MM.1S (cell line): ENCODE results near the gene STX8.

Experiments
- DNase-seq: peaks from one replicate; pipeline ENCODE4 v3.0.0-alpha.2; 2015
- H2AFZ ChIP-seq: fragments of 300-600 bp; sonication (generic); 2 replicates; pipeline ENCODE4 v1.6.0; 2016; ENCODE audit warnings: antibody characterized with exemption, low read length
- H3F3A ChIP-seq: fragments of 300-600 bp; sonication (generic); 2 replicates; pipeline ENCODE4 v1.6.1; 2016; ENCODE audit warnings: mild to moderate bottlenecking, antibody characterized with exemption, low read length, moderate library complexity, mixed read lengths; ENCODE audit not compliant: insufficient read depth
- H3K27ac ChIP-seq: fragments of 300-600 bp; sonication (generic); 2 replicates; pipeline ENCODE4 v1.5.1; 2016; ENCODE audit warnings: mild to moderate bottlenecking, low read length
- H3K27me3 ChIP-seq: fragments of 300-600 bp; sonication (generic); replicated peaks from 2 replicates; pipeline ENCODE4 v1.6.0; 2016; ENCODE audit warnings: low read length; ENCODE audit not compliant: insufficient read depth
- H3K36me3 ChIP-seq: fragments of 300-600 bp; sonication (generic); replicated peaks from 2 replicates; pipeline ENCODE4 v1.6.1; 2016; ENCODE audit warnings: mild to moderate bottlenecking, low read length, mixed read lengths; ENCODE audit not compliant: insufficient read depth
- H3K4me1 ChIP-seq: fragments of 300-600 bp; sonication (generic); 2 replicates; pipeline ENCODE4 v1.6.1; 2016; ENCODE audit warnings: low read length, mixed read lengths
- H3K4me2 ChIP-seq: fragments of 300-600 bp; sonication (generic); 2 replicates; pipeline ENCODE4 v1.6.0; 2016; ENCODE audit warnings: low read depth, low read length
- H3K4me3 ChIP-seq: fragments of 300-600 bp; sonication (generic); 2 replicates; pipeline ENCODE4 v1.5.1; 2016; ENCODE audit warnings: low read length, mixed read lengths
- H3K79me2 ChIP-seq: fragments of 300-600 bp; sonication (generic); 2 replicates; pipeline ENCODE4 v1.6.1; 2016; ENCODE audit warnings: mixed run types, low read length, mixed read lengths
- H3K9ac ChIP-seq: fragments of 300-600 bp; sonication (generic); 2 replicates; pipeline ENCODE4 v1.6.1; 2016; ENCODE audit warnings: low read length, mixed read lengths
- H3K9me2 ChIP-seq: fragments of 300-600 bp; sonication (generic); replicated peaks from 2 replicates; pipeline ENCODE4 v1.6.1; 2016; ENCODE audit warnings: mild to moderate bottlenecking, low read length, mixed read lengths; ENCODE audit not compliant: insufficient read depth
- H3K9me3 ChIP-seq: fragments of 300-600 bp; sonication (generic); replicated peaks from 2 replicates; pipeline ENCODE4 v1.6.1; 2016; ENCODE audit warnings: mild to moderate bottlenecking, low read length, mixed read lengths; ENCODE audit not compliant: insufficient read depth
- H4K20me1 ChIP-seq: fragments of 300-600 bp; sonication (generic); 2 replicates; pipeline ENCODE4 v1.6.1; 2016; ENCODE audit warnings: mild to moderate bottlenecking, low read length, moderate library complexity, mixed read lengths; ENCODE audit not compliant: insufficient read depth
- CTCF ChIP-seq: fragments of 300-600 bp; sonication (generic); IDR thresholded peaks from 2 replicates; pipeline ENCODE4 v1.5.1; 2016; ENCODE audit warnings: antibody characterized with exemption, low read length, mixed read lengths
- EZH2 ChIP-seq: fragments of 300-600 bp; sonication (generic); optimal IDR thresholded peaks from 2 replicates; pipeline ENCODE3; 2017; ENCODE audit warnings: low read depth, mild to moderate bottlenecking, antibody characterized with exemption, low read length, mixed read lengths
- EZH2phosphoT487 ChIP-seq: fragments of 300-600 bp; sonication (generic); IDR thresholded peaks from 2 replicates; pipeline ENCODE4 v1.6.1; 2018; ENCODE audit warnings: antibody characterized with exemption, low read length

The STX8 gene

GRCh38 chr17:9241774-9242496 lies 333.7 kb downstream of the STX8 start:
- Histone ChIP-seq H3K4me1 (no peaks in the 10 kb centered on the region), H4K20me1 (no peaks in the 10 kb centered on the region), H3K9ac (no peak overlapping the region), H3K79me2 (no peaks in the 10 kb centered on the region), H3F3A (no peaks in the 10 kb centered on the region), H3K4me2 (no peak overlapping the region), H3K27me3 (no peaks in the 10 kb centered on the region), H3K27ac (no peak overlapping the region), H3K4me3 (no peak overlapping the region), H3K9me2 (no peaks in the 10 kb centered on the region), H3K9me3 (no peaks in the 10 kb centered on the region), H3K36me3 (no peaks in the 10 kb centered on the region), H2AFZ (no peak overlapping the region)
- no peak for DNase-seq
- no peak for TF ChIP-seq EZH2phosphoT487
- TF ChIP-seq CTCF = no peak
- no peak for TF ChIP-seq EZH2

- no peaks in the 10 kb centered on the region for H3K27me3 ChIP-seq
- no peak for TF ChIP-seq CTCF
- TF ChIP-seq EZH2 = no peak
- no peak for TF ChIP-seq EZH2phosphoT487
- H3K79me2 ChIP-seq = no peaks in the 10 kb centered on the region
- no peaks in the 10 kb centered on the region for H3K9me3 ChIP-seq
- H3F3A ChIP-seq = no peaks in the 10 kb centered on the region
- no peak for DNase-seq
- no peaks in the 10 kb centered on the region for H3K9me2 ChIP-seq
- no peak overlapping the region for H2AFZ ChIP-seq
- no peaks in the 10 kb centered on the region for H4K20me1 ChIP-seq
- H3K4me1 ChIP-seq = no peaks in the 10 kb centered on the region
- no peak overlapping the region for H3K9ac ChIP-seq
- no peak overlapping the region for H3K4me2 ChIP-seq
- H3K27ac ChIP-seq = no peak overlapping the region
- H3K36me3 ChIP-seq = no peaks in the 10 kb centered on the region
- no peak overlapping the region for H3K4me3 ChIP-seq
These were observed 334.3 kb downstream of the STX8 start for GRCh38 chr17:9241371-9241712.

GRCh38 chr17:9240659-9241370 lies 334.8 kb downstream of the STX8 start:
- Histone ChIP-seq H3K79me2 (no peaks in the 10 kb centered on the region), H4K20me1 (no peaks in the 10 kb centered on the region), H2AFZ (no peak overlapping the region), H3K4me2 (no peak overlapping the region), H3K27ac (no peak overlapping the region), H3K4me1 (no peaks in the 10 kb centered on the region), H3K4me3 (no peak overlapping the region), H3K27me3 (no peaks in the 10 kb centered on the region), H3K36me3 (no peaks in the 10 kb centered on the region), H3K9me3 (no peaks in the 10 kb centered on the region), H3K9me2 (no peaks in the 10 kb centered on the region), H3F3A (no peaks in the 10 kb centered on the region), H3K9ac (no peak overlapping the region)
- TF ChIP-seq EZH2phosphoT487 (no peak), CTCF (no peak)
- DNase-seq = no peak
